Osteoblast (primary cell): Measurements from ENCODE around the gene TMEM30B. TPM values are rescaled to one million over a fixed set of nuclear protein-coding genes. Genes with fewer than 3 reads are reported as not detected.

Experiments
- DNase-seq: peaks from one replicate; pipeline ENCODE4 v3.0.0; 2011; ENCODE audit warnings: low spot score, mixed read lengths; ENCODE audit not compliant: insufficient read length; ENCODE audit errors: missing footprints
- H2AFZ ChIP-seq: 2 replicates; pipeline ENCODE4 v1.6.0; 2011; ENCODE audit warnings: mild to moderate bottlenecking, low read length
- H3K27ac ChIP-seq: 2 replicates; pipeline ENCODE4 v1.5.1; 2011; ENCODE audit warnings: mild to moderate bottlenecking, low read depth, low read length, moderate library complexity
- H3K27me3 ChIP-seq: 2 replicates; pipeline ENCODE4 v1.6.0; 2012; ENCODE audit warnings: mild to moderate bottlenecking, control low read depth, inconsistent platforms, low read length, moderate library complexity; ENCODE audit not compliant: insufficient read depth
- H3K36me3 ChIP-seq: 2 replicates; pipeline ENCODE4 v1.5.1; 2011; ENCODE audit warnings: mild to moderate bottlenecking, low read length, control low read depth, moderate library complexity; ENCODE audit not compliant: insufficient read depth
- H3K4me1 ChIP-seq: 2 replicates; pipeline ENCODE4 v1.5.1; 2011; ENCODE audit warnings: mild to moderate bottlenecking, low read length, control low read depth, moderate library complexity; ENCODE audit not compliant: insufficient read depth
- H3K4me2 ChIP-seq: 2 replicates; pipeline ENCODE4 v1.6.0; 2011; ENCODE audit warnings: mild to moderate bottlenecking, low read length; ENCODE audit not compliant: insufficient read depth
- H3K4me3 ChIP-seq: fragments of 200-600 bp; sonication (generic); 3 replicates; pipeline ENCODE4 v1.5.1; 2012; ENCODE audit warnings: mild to moderate bottlenecking, low read length, inconsistent platforms; ENCODE audit not compliant: insufficient read depth
- H3K79me2 ChIP-seq: 2 replicates; pipeline ENCODE4 v1.6.0; 2012; ENCODE audit warnings: mild to moderate bottlenecking, low read length, control low read depth, inconsistent platforms; ENCODE audit not compliant: insufficient read depth
- H3K9me3 ChIP-seq: 2 replicates; pipeline ENCODE4 v1.5.1; 2011; ENCODE audit warnings: low read depth, low read length, control low read depth
- H4K20me1 ChIP-seq: 2 replicates; pipeline ENCODE4 v1.6.0; 2012; ENCODE audit warnings: mild to moderate bottlenecking, low read length, control low read depth; ENCODE audit not compliant: insufficient read depth
- total RNA-seq: library from RNA; depleted of rRNA; stranded (reverse); fragments of >200 nt; gene quantifications from 2 replicates; pipeline ENCODE4 v1.2.3, GENCODE V29; 2012
- TF ChIP-seq, protein P1 (sequence below): IDR thresholded peaks from 2 replicates; pipeline ENCODE4 v1.5.1; 2011; ENCODE audit warnings: mild to moderate bottlenecking, low read depth, low read length, moderate library complexity; ENCODE audit errors: extremely low read depth

TMEM30B gene, protein sequence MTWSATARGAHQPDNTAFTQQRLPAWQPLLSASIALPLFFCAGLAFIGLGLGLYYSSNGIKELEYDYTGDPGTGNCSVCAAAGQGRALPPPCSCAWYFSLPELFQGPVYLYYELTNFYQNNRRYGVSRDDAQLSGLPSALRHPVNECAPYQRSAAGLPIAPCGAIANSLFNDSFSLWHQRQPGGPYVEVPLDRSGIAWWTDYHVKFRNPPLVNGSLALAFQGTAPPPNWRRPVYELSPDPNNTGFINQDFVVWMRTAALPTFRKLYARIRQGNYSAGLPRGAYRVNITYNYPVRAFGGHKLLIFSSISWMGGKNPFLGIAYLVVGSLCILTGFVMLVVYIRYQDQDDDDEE
- total RNA-seq = 1.1 and 1.8 TPM in 2 replicates

DNA sequence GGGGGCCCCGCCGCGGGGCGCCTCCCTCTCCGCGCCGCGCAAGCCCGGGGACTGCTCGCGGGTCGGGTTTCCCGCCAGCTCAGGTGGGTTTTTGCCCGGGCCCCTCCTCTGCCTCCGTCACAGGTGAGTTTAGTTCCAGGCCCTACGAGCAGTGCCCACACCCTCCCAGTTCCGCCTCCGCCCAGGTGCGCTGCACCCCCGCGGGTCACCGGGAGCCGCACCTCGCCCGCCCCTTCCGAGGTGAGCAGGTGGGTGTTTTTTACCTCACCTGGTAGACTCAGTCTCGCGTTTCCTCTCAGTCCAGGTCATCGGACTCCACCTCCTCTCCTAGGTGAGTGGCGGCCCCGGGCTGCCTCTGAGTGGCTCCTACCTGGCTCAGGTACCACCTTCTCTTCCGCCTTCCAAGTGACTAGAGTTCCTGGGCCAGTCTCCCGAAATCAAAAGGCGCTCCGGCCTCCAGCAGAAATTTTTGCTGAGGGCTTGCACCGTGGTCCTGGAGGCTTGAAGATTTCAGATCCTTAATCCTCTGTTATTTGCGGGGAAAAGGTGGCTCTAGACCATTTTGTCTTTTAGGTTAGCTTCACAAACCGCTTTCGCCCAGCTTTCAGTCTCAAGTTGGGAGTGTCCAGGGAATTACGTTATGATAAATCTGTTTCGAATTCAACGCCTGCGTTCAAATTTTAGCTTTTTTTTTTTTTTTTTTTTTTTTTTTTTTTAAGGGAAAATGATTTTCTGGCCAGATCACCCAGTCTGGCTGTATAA is at the start of gene TMEM30B:
TMEM30B (minus strand) TSS at position 153 of the 762 bp plus-strand sequence. CDS start 191 bp downstream, outside the sequence.
- peaks cover 25% of the 10 kb centered on the region for H3K27me3 ChIP-seq
- H3K4me2 ChIP-seq = peak within 1 kb of the TSS; percentile 82

DNA sequence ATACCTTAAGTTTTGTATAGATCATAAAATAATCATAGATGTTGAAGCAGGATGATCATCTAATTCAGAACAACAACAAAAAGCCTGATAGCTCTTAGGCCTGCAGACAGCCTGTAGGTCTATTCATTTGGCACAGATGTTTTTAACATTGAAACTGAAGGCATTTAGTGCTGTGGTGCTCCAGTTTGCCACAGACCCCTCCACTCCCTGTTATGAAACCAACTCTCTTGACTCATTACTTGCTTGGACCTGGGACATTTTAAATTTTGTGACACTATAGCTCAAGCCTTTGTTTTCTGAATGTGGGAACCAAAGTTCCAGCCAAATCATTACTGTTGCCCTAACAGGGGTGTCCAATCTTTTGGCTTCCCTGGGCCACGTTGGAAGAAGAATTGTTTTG is 49.4 kb upstream of the TMEM30B start:
- Histone ChIP-seq H3K4me1 (no peaks in the 10 kb centered on the region), H3K4me2 (no peak overlapping the region), H3K27ac (no peak overlapping the region), H3K4me3 (no peak overlapping the region), H3K79me2 (no peaks in the 10 kb centered on the region), H3K9me3 (no peaks in the 10 kb centered on the region), H4K20me1 (no peaks in the 10 kb centered on the region), H3K27me3 (peaks cover 11% of the 10 kb centered on the region), H2AFZ (no peak overlapping the region), H3K36me3 (no peaks in the 10 kb centered on the region)
- TF ChIP-seq, protein P1, sequence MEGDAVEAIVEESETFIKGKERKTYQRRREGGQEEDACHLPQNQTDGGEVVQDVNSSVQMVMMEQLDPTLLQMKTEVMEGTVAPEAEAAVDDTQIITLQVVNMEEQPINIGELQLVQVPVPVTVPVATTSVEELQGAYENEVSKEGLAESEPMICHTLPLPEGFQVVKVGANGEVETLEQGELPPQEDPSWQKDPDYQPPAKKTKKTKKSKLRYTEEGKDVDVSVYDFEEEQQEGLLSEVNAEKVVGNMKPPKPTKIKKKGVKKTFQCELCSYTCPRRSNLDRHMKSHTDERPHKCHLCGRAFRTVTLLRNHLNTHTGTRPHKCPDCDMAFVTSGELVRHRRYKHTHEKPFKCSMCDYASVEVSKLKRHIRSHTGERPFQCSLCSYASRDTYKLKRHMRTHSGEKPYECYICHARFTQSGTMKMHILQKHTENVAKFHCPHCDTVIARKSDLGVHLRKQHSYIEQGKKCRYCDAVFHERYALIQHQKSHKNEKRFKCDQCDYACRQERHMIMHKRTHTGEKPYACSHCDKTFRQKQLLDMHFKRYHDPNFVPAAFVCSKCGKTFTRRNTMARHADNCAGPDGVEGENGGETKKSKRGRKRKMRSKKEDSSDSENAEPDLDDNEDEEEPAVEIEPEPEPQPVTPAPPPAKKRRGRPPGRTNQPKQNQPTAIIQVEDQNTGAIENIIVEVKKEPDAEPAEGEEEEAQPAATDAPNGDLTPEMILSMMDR = no peak
- DNase-seq = no peak

More for the DNA sequence above, at the start of gene TMEM30B:
- Histone ChIP-seq H2AFZ (peak within 1 kb of the TSS; percentile 85), H3K79me2 (no peaks in the 10 kb centered on the region), H3K4me3 (peak within 1 kb of the TSS; percentile 71), H3K27ac (no peak within 1 kb of the TSS), H3K9me3 (no peaks in the 10 kb centered on the region), H3K36me3 (no peaks in the 10 kb centered on the region), H3K4me1 (peaks cover 3% of the 10 kb centered on the region), H4K20me1 (no peaks in the 10 kb centered on the region)
- no peak for DNase-seq
- TF ChIP-seq, protein P1 = no peak

DNA sequence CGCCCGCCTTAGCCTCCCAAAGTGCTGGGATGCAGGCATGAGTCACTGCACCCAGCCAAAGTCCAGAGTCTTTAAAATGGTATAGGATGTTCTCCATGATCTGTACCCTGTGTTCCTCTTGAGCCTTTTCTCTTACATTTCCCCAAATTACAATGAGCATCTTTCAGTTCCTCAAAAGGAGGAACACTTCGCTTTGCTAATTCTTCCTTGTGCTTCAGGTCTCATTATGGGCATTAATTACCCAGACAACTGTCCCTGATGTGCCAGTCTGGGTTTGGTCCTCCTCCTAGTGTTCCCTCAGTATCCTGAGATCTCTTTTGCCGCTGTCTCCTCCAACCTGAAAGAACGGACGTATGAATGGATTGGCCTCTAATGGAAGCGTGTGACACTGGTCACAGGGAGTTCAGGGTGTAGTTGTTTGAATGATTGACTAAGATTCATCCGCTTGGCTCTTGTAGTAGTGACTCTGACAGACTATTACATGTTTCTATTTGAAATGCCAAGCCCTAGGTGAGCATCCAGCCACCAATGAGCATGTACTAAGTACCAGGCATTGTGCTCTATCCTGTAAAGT is 48.4 kb upstream of the TMEM30B start:
- no peaks in the 10 kb centered on the region for H3K79me2 ChIP-seq
- H3K36me3 ChIP-seq = no peaks in the 10 kb centered on the region
- no peak overlapping the region for H3K27ac ChIP-seq
- no peaks in the 10 kb centered on the region for H3K9me3 ChIP-seq
- H2AFZ ChIP-seq = no peak overlapping the region
- no peak overlapping the region for H3K4me2 ChIP-seq
- H3K4me1 ChIP-seq = no peaks in the 10 kb centered on the region
- no peak for DNase-seq
- H4K20me1 ChIP-seq = no peaks in the 10 kb centered on the region
- peaks cover 11% of the 10 kb centered on the region for H3K27me3 ChIP-seq
- H3K4me3 ChIP-seq = no peak overlapping the region
- TF ChIP-seq, protein P1 = no peak
